ENCODE data around the gene P3H2.

Gene P3H2

GRCh38 chr3:190001426-190001825 lies 119.3 kb downstream of the P3H2 start:
- Mint-ChIP-seq H3K27me3 (ENCODE audit: low read depth) (peaks cover 13% of the 10 kb centered on the region), H3K9me3 (no peaks in the 10 kb centered on the region), H3K4me3 (no peak overlapping the region), H3K4me1 (ENCODE audit: low read depth) (no peaks in the 10 kb centered on the region), H3K36me3 (ENCODE audit: low read depth) (no peaks in the 10 kb centered on the region), H3K27ac (no peak overlapping the region)
- no peak for DNase-seq (ENCODE audit: low spot score)

- H3K27ac Mint-ChIP-seq = no peak overlapping the region
- H3K4me1 Mint-ChIP-seq (ENCODE audit: low read depth) = no peaks in the 10 kb centered on the region
- no peaks in the 10 kb centered on the region for H3K36me3 Mint-ChIP-seq (ENCODE audit: low read depth)
- DNase-seq (ENCODE audit: low spot score) = no peak
- peaks cover 14% of the 10 kb centered on the region for H3K27me3 Mint-ChIP-seq (ENCODE audit: low read depth)
- no peak overlapping the region for H3K4me3 Mint-ChIP-seq
- no peaks in the 10 kb centered on the region for H3K9me3 Mint-ChIP-seq
Observed at GRCh38 chr3:190000861-190001196, 119.9 kb downstream of the P3H2 start.

GRCh38 chr3:190000187-190000860 lies 120.4 kb downstream of the P3H2 start:
- Mint-ChIP-seq H3K27ac (no peak overlapping the region), H3K36me3 (ENCODE audit: low read depth) (no peaks in the 10 kb centered on the region), H3K27me3 (ENCODE audit: low read depth) (peaks cover 17% of the 10 kb centered on the region), H3K4me3 (no peak overlapping the region), H3K4me1 (ENCODE audit: low read depth) (no peaks in the 10 kb centered on the region), H3K9me3 (no peaks in the 10 kb centered on the region)
- DNase-seq (ENCODE audit: low spot score) = no peak

- DNase-seq (ENCODE audit: low spot score) = no peak
- Mint-ChIP-seq H3K27me3 (ENCODE audit: low read depth) (peaks cover 17% of the 10 kb centered on the region), H3K4me3 (no peak overlapping the region), H3K27ac (no peak overlapping the region), H3K4me1 (ENCODE audit: low read depth) (no peaks in the 10 kb centered on the region), H3K36me3 (ENCODE audit: low read depth) (no peaks in the 10 kb centered on the region), H3K9me3 (no peaks in the 10 kb centered on the region)
Observed at GRCh38 chr3:189999718-190000117, 121.0 kb downstream of the P3H2 start.

GRCh38 chr3:189995129-189995528 lies 125.6 kb downstream of the P3H2 start:
- Mint-ChIP-seq H3K27ac (no peak overlapping the region), H3K4me1 (ENCODE audit: low read depth) (no peaks in the 10 kb centered on the region)
- no peak for DNase-seq (ENCODE audit: low spot score)

GRCh38 chr3:189990826-189991225 lies 129.9 kb downstream of the P3H2 start:
- no peaks in the 10 kb centered on the region for H3K4me1 Mint-ChIP-seq (ENCODE audit: low read depth)
- no peak overlapping the region for H3K4me3 Mint-ChIP-seq
- peaks cover 25% of the 10 kb centered on the region for H3K27me3 Mint-ChIP-seq (ENCODE audit: low read depth)
- DNase-seq (ENCODE audit: low spot score) = no peak
- no peaks in the 10 kb centered on the region for H3K36me3 Mint-ChIP-seq (ENCODE audit: low read depth)
- no peak overlapping the region for H3K27ac Mint-ChIP-seq
- H3K9me3 Mint-ChIP-seq = no peaks in the 10 kb centered on the region

More at GRCh38 chr3:189995129-189995528, 125.6 kb downstream of the P3H2 start:
- Mint-ChIP-seq H3K4me3 (no peak overlapping the region), H3K27me3 (ENCODE audit: low read depth) (peaks cover 21% of the 10 kb centered on the region), H3K9me3 (no peaks in the 10 kb centered on the region), H3K36me3 (ENCODE audit: low read depth) (no peaks in the 10 kb centered on the region)

- DNase-seq (ENCODE audit: low spot score) = no peak
- Mint-ChIP-seq H3K27me3 (ENCODE audit: low read depth) (peaks cover 18% of the 10 kb centered on the region), H3K4me3 (no peak overlapping the region), H3K9me3 (no peaks in the 10 kb centered on the region), H3K36me3 (ENCODE audit: low read depth) (no peaks in the 10 kb centered on the region), H3K27ac (no peak overlapping the region), H3K4me1 (ENCODE audit: low read depth) (no peaks in the 10 kb centered on the region)
Observed at GRCh38 chr3:189988854-189989253, 131.8 kb downstream of the P3H2 start.

GRCh38 chr3:189988322-189988721 lies 132.4 kb downstream of the P3H2 start:
- H3K4me1 Mint-ChIP-seq (ENCODE audit: low read depth) = no peaks in the 10 kb centered on the region
- H3K4me3 Mint-ChIP-seq = no peak overlapping the region
- no peaks in the 10 kb centered on the region for H3K36me3 Mint-ChIP-seq (ENCODE audit: low read depth)
- no peak for DNase-seq (ENCODE audit: low spot score)
- H3K27ac Mint-ChIP-seq = no peak overlapping the region
- no peaks in the 10 kb centered on the region for H3K9me3 Mint-ChIP-seq
- H3K27me3 Mint-ChIP-seq (ENCODE audit: low read depth) = peaks cover 21% of the 10 kb centered on the region

- no peak overlapping the region for H3K4me3 Mint-ChIP-seq
- no peaks in the 10 kb centered on the region for H3K9me3 Mint-ChIP-seq
- DNase-seq (ENCODE audit: low spot score) = no peak
- H3K27me3 Mint-ChIP-seq (ENCODE audit: low read depth) = peaks cover 25% of the 10 kb centered on the region
- H3K36me3 Mint-ChIP-seq (ENCODE audit: low read depth) = no peaks in the 10 kb centered on the region
- H3K27ac Mint-ChIP-seq = no peak overlapping the region
- H3K4me1 Mint-ChIP-seq (ENCODE audit: low read depth) = no peaks in the 10 kb centered on the region
Observed at GRCh38 chr3:189985948-189986347, 134.7 kb downstream of the P3H2 start.

GRCh38 chr3:189983612-189984011 lies 137.1 kb downstream of the P3H2 start:
- H3K9me3 Mint-ChIP-seq = no peaks in the 10 kb centered on the region
- H3K4me3 Mint-ChIP-seq = no peak overlapping the region
- no peak for DNase-seq (ENCODE audit: low spot score)
- H3K27ac Mint-ChIP-seq = no peak overlapping the region
- H3K27me3 Mint-ChIP-seq (ENCODE audit: low read depth) = peaks cover 19% of the 10 kb centered on the region
- no peaks in the 10 kb centered on the region for H3K4me1 Mint-ChIP-seq (ENCODE audit: low read depth)
- H3K36me3 Mint-ChIP-seq (ENCODE audit: low read depth) = no peaks in the 10 kb centered on the region

- Mint-ChIP-seq H3K27me3 (ENCODE audit: low read depth) (peaks cover 21% of the 10 kb centered on the region), H3K9me3 (no peaks in the 10 kb centered on the region), H3K36me3 (ENCODE audit: low read depth) (no peaks in the 10 kb centered on the region), H3K4me1 (ENCODE audit: low read depth) (no peaks in the 10 kb centered on the region), H3K4me3 (no peak overlapping the region), H3K27ac (no peak overlapping the region)
- no peak for DNase-seq (ENCODE audit: low spot score)
Observed at GRCh38 chr3:189982321-189982945, 138.3 kb downstream of the P3H2 start.

- no peaks in the 10 kb centered on the region for H3K4me1 Mint-ChIP-seq (ENCODE audit: low read depth)
- H3K9me3 Mint-ChIP-seq = no peaks in the 10 kb centered on the region
- H3K27me3 Mint-ChIP-seq (ENCODE audit: low read depth) = peaks cover 23% of the 10 kb centered on the region
- no peak overlapping the region for H3K27ac Mint-ChIP-seq
- no peaks in the 10 kb centered on the region for H3K36me3 Mint-ChIP-seq (ENCODE audit: low read depth)
- DNase-seq (ENCODE audit: low spot score) = no peak
- no peak overlapping the region for H3K4me3 Mint-ChIP-seq
Observed at GRCh38 chr3:189981668-189982067, 139.0 kb downstream of the P3H2 start.

- Mint-ChIP-seq H3K27ac (no peak overlapping the region), H3K4me1 (ENCODE audit: low read depth) (no peaks in the 10 kb centered on the region), H3K27me3 (ENCODE audit: low read depth) (peaks cover 32% of the 10 kb centered on the region), H3K9me3 (no peaks in the 10 kb centered on the region), H3K4me3 (no peak overlapping the region), H3K36me3 (ENCODE audit: low read depth) (no peaks in the 10 kb centered on the region)
- DNase-seq (ENCODE audit: low spot score) = no peak
Observed at GRCh38 chr3:189978753-189979152, 141.9 kb downstream of the P3H2 start.

- Mint-ChIP-seq H3K27ac (no peak overlapping the region), H3K36me3 (ENCODE audit: low read depth) (no peaks in the 10 kb centered on the region), H3K4me3 (no peak overlapping the region), H3K27me3 (ENCODE audit: low read depth) (peaks cover 25% of the 10 kb centered on the region), H3K4me1 (ENCODE audit: low read depth) (no peaks in the 10 kb centered on the region), H3K9me3 (no peaks in the 10 kb centered on the region)
- no peak for DNase-seq (ENCODE audit: low spot score)
Observed at GRCh38 chr3:189977174-189977573, 143.5 kb downstream of the P3H2 start.
